GM12891 (cell line): Measurements from ENCODE around the gene STEAP1B.
A peak's percentile ranks its signal among the peaks of the same experiment; 100 is the strongest.

ENCODE experiments used
- DNase-seq: peaks from one replicate; pipeline ENCODE4 v3.0.0; 2011; ENCODE audit warnings: low spot score; ENCODE audit not compliant: insufficient read length
- FAIRE-seq: peaks from 2 replicates; lab custom pipeline; 2011; peaks lifted over from hg19 to GRCh38; lab: Jason Lieb, UNC
- PAX5 ChIP-seq: IDR thresholded peaks from 2 replicates; pipeline ENCODE4 v1.6.1; 2011; ENCODE audit warnings: low read length, moderate library complexity, mild to moderate bottlenecking; ENCODE audit not compliant: insufficient read depth, severe bottlenecking
- POLR2A ChIP-seq: IDR thresholded peaks from 2 replicates; pipeline ENCODE4 v1.6.1; 2011; ENCODE audit warnings: low read depth, low read length, control low read depth
- POLR2AphosphoS5 ChIP-seq: IDR thresholded peaks from 2 replicates; pipeline ENCODE4 v1.6.1; 2011; ENCODE audit warnings: low read depth, low read length, control low read depth
- POU2F2 ChIP-seq: IDR thresholded peaks from 2 replicates; pipeline ENCODE4 v1.6.1; 2011; ENCODE audit warnings: low read depth, mild to moderate bottlenecking, control low read depth, low read length, moderate library complexity
- SPI1 ChIP-seq: IDR thresholded peaks from 2 replicates; pipeline ENCODE4 v1.6.1; 2011; ENCODE audit warnings: low read depth, low read length, control low read depth
- TAF1 ChIP-seq: IDR thresholded peaks from 2 replicates; pipeline ENCODE4 v1.6.1; 2011; ENCODE audit warnings: low read depth, low read length, control low read depth

The STEAP1B gene

GRCh38 chr7:22386865-22387264 lies 113.1 kb downstream of the STEAP1B start:
- peak; percentile 96 for FAIRE-seq

DNA sequence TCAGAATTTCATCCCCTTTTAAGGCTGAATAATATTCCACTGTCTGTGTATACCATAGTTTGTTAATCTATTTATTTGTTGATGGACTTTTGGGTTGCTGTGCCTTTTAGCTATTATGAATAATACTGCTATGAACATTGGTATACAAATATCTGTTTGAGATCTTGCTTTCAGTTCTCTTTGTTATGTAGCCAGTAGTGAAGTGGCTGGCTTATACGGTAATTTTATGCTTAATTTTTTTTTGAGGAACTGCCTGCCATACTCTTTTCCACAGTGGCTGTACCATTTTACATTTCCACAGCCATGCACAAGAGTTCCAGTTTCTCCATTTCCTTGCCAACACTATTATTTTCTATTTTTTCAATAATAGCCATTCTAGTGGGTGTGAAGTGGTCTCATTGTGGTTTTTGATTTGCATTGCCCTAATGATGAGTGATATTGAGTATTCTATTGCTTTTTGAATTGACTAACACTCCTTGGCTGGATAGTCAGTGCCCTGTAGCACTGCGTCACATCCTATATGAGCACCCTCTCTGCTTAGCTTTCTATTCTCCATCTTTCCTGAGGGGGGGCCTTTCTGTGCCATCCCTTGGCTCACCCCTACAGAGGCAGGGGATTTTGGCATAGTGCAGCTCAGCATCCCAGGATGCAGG lies 113.7 kb downstream of the STEAP1B start:
- TF ChIP-seq SPI1 (peak; percentile 69), POU2F2 (peak; percentile 84), POLR2AphosphoS5 (no peak)
- FAIRE-seq = no peak
- no peak for DNase-seq

More at GRCh38 chr7:22386865-22387264, 113.1 kb downstream of the STEAP1B start:
- no peak for DNase-seq
- TF ChIP-seq POLR2A = no peak
- TF ChIP-seq PAX5 = no peak
- TF ChIP-seq POU2F2 = no peak
- TF ChIP-seq SPI1 = peak; percentile 69
- no peak for TF ChIP-seq TAF1

GRCh38 chr7:22385326-22385725 lies 114.7 kb downstream of the STEAP1B start:
- FAIRE-seq = peak; percentile 81
- DNase-seq = no peak
- TF ChIP-seq POU2F2 (no peak), POLR2AphosphoS5 (no peak), TAF1 (no peak), PAX5 (no peak), SPI1 (no peak), POLR2A (no peak)

GRCh38 chr7:22380333-22380732 lies 119.7 kb downstream of the STEAP1B start:
- DNase-seq (no peak), FAIRE-seq (peak; percentile 41)

DNA sequence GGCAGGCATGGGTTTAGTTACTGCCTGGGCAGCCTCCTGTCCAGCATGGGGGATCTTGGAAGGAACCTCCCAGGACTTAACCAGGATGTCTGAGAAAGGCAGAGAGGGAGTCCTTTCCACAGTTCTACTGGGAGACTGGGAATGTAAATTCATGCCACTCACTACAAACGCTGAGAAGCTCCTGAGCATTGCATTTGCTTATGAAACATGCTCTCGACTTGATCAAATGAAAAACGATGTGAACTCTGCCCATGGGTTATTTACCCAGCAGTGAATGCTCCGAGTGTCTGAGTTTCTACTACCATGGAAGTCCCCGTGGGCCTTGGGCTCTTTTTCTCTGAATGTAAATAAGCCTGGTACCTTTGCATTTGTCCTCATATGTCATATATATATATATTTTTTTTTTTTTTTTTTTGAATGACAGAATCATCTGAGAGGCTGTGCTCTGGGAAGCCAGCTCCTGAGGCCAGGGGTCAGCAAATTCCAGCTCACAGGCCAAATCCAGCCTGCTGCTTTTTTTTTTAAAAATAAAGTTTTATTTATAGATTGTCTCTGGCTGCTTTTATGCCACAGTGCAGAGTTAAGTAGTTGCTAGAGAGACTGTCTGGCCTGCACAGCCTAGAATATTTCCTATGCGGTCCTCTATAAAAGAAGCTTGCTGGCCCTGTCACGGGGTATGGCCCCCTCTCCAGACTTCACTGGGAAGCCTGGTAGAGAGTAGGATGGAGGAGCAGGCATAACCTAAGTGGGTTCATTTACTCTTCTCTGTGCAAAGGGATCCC lies 121.6 kb downstream of the STEAP1B start:
- FAIRE-seq = no peak
- no peak for TF ChIP-seq POLR2A
- no peak for TF ChIP-seq POU2F2
- TF ChIP-seq SPI1 = no peak
- no peak for TF ChIP-seq PAX5
- TF ChIP-seq TAF1 = no peak
- no peak for TF ChIP-seq POLR2AphosphoS5
- no peak for DNase-seq

More at GRCh38 chr7:22380333-22380732, 119.7 kb downstream of the STEAP1B start:
- TF ChIP-seq POU2F2 (no peak), POLR2AphosphoS5 (no peak), PAX5 (no peak), POLR2A (no peak), SPI1 (no peak), TAF1 (no peak)

DNA sequence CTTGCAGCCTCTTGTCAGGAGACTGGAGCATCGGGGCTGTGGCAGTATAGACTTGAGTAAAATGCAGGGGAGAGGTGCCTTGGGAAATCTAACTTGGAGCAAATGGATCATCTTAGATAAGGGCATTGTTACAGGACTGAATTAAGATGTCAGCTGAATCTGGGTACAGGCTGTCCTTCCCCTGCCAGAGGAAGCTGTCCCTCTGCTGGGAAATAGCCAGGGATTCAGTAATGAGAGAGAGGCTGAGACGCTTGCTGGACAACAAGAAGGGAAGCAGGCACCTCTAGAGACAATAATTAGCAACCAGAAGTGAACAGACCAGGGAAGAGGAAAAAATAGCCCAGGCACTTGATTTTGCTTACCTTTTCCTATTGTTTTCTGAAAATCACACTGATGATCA lies 122.3 kb downstream of the STEAP1B start:
- TF ChIP-seq POLR2AphosphoS5 = no peak
- no peak for TF ChIP-seq TAF1
- TF ChIP-seq POU2F2 = no peak
- no peak for TF ChIP-seq PAX5
- no peak for TF ChIP-seq SPI1
- no peak for TF ChIP-seq POLR2A
- no peak for DNase-seq
- FAIRE-seq = no peak

DNA sequence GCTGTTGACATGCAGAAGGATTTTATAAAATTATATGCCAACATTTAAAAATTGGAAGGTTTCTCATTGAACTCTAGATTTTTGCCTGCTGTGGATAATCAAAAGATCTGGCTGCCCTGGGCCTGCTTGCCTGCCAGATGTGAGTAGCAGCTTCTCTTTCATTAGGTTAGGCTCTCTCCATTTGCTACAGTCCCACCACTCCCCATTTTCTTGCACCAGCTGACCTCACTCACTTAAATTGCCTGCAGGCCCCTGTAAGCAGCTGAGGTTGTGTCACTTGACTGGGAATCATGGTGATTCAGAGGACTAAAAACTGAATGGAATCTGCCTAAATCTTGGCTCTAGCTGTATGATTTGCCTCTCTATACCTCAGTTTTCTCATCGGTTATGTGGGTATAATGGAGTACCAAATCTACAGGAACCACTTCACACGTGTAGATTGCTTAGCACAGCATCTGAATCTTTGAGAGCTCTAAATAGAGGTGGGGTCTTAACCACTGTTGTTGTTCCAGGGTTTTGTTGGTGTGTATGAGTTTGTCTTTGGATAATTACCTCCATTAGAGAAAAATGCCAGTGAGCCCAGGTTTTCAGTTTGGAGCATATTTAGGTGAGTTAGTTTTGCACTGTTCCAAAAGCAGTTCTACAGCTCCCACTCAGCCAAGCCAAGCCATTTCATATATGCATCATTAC lies 124.5 kb downstream of the STEAP1B start:
- FAIRE-seq (no peak), DNase-seq (no peak)
- TF ChIP-seq TAF1 (no peak), POLR2AphosphoS5 (no peak), SPI1 (no peak), PAX5 (no peak), POLR2A (no peak), POU2F2 (no peak)

GRCh38 chr7:22373911-22374310 lies 126.1 kb downstream of the STEAP1B start:
- no peak for FAIRE-seq
- TF ChIP-seq POU2F2 (no peak), PAX5 (no peak), SPI1 (no peak), TAF1 (no peak), POLR2AphosphoS5 (no peak), POLR2A (no peak)
- DNase-seq = no peak

GRCh38 chr7:22373388-22373787 lies 126.6 kb downstream of the STEAP1B start:
- FAIRE-seq (no peak), DNase-seq (no peak)
- TF ChIP-seq TAF1 (no peak), POLR2AphosphoS5 (no peak), POU2F2 (no peak), SPI1 (no peak), PAX5 (no peak), POLR2A (no peak)
